HEK293 (cell line): ENCODE data around the gene SH3RF3.
"Not testable (repeated sequence)": the region's sequence is repeated elsewhere in the genome, so short reads cannot be mapped to it uniquely, and the experiment has no call there.

ENCODE experiments used
- ZNF549 ChIP-seq: fragments of 450-650 bp; IDR thresholded peaks from 2 replicates; pipeline ENCODE4 v1.5.1; 2018; ENCODE audit warnings: missing biosample characterization, missing genetic modification characterization, mild to moderate bottlenecking, inconsistent platforms, moderate library complexity
- TF ChIP-seq, protein P1 (sequence below): fragments of 450-650 bp; formaldehyde crosslinking; IDR thresholded peaks from 2 replicates; pipeline ENCODE4 v1.5.1; 2016; ENCODE audit warnings: missing biosample characterization, missing genetic modification characterization

GRCh38 chr2:109117181-109117580 lies 11.8 kb upstream of the SH3RF3 start:
- TF ChIP-seq, protein P1, sequence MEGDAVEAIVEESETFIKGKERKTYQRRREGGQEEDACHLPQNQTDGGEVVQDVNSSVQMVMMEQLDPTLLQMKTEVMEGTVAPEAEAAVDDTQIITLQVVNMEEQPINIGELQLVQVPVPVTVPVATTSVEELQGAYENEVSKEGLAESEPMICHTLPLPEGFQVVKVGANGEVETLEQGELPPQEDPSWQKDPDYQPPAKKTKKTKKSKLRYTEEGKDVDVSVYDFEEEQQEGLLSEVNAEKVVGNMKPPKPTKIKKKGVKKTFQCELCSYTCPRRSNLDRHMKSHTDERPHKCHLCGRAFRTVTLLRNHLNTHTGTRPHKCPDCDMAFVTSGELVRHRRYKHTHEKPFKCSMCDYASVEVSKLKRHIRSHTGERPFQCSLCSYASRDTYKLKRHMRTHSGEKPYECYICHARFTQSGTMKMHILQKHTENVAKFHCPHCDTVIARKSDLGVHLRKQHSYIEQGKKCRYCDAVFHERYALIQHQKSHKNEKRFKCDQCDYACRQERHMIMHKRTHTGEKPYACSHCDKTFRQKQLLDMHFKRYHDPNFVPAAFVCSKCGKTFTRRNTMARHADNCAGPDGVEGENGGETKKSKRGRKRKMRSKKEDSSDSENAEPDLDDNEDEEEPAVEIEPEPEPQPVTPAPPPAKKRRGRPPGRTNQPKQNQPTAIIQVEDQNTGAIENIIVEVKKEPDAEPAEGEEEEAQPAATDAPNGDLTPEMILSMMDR: not testable (repeated sequence)
- not testable (repeated sequence) for TF ChIP-seq ZNF549 (tag by site-specific recombination)
